Heart left ventricle (tissue), 13 donors: ENCODE results near the gene CDX1.

Experiments
- POLR2A ChIP-seq, 2 donors: fragments of 450-650 bp; IDR thresholded peaks; one replicate each; pipeline ENCODE4 v1.6.1; 2017; ENCODE audit warnings: antibody characterized with exemption in 2 of 2, mild to moderate bottlenecking in 2 of 2, moderate library complexity in 2 of 2
- TF ChIP-seq, protein P1 (sequence below), 12 donors: fragments of 200-600 bp; sonication (generic) in 4 of 12; IDR thresholded peaks; one replicate each; pipeline versions ENCODE4 v1.5.0 to v1.8.0; 2018 to 2022; ENCODE audit warnings: antibody characterized with exemption in 12 of 12, mild to moderate bottlenecking in 5 of 12
- donor health status: ischemic (EF 13 %, LVEDD 7.1; RV severe dilation, severe dysfunction).
- donor health status: DM: no; HTN: yes; CAD: no.
- donor health status: DM: no; HTN: no; CAD: no.
- donor health status: ischemic (EF 25% LVEDD 6.9; RV normal size, moderate dysfunction).
- donor health status: ischemic (EF 25% LVEDD 5.7; RV mildly dilated, moderate dysfunction).
- donor health status: ischemic (EF 35%, LVEDD 5.7; RV mildly dilated, moderate dysfunction).
- donor health status: nonischemic (EF 11% LVEDD 7.7; RV severe dilation, severe dysfunction).
- donor health status: DM: yes; HTN: yes; CAD: no.
- donor health status: PGD.
- donor health status: ischemic (EF 29% LVEDD 5.4; RV normal size, mild dysfunction).
- donor health status: nonischemic (EF 23%, LVEDD 6.1; RV moderate dilation, normal function).

GRCh38 chr5:150144879-150145278 is 21.7 kb upstream of the CDX1 start:
- TF ChIP-seq, protein P1, sequence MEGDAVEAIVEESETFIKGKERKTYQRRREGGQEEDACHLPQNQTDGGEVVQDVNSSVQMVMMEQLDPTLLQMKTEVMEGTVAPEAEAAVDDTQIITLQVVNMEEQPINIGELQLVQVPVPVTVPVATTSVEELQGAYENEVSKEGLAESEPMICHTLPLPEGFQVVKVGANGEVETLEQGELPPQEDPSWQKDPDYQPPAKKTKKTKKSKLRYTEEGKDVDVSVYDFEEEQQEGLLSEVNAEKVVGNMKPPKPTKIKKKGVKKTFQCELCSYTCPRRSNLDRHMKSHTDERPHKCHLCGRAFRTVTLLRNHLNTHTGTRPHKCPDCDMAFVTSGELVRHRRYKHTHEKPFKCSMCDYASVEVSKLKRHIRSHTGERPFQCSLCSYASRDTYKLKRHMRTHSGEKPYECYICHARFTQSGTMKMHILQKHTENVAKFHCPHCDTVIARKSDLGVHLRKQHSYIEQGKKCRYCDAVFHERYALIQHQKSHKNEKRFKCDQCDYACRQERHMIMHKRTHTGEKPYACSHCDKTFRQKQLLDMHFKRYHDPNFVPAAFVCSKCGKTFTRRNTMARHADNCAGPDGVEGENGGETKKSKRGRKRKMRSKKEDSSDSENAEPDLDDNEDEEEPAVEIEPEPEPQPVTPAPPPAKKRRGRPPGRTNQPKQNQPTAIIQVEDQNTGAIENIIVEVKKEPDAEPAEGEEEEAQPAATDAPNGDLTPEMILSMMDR (IDR thresholded peaks at IDR 0.05) = no peak
- TF ChIP-seq POLR2A (IDR thresholded peaks at IDR 0.05) = no peak
